Hematopoietic multipotent progenitor cell treated with erythropoietin and hydrocortisone succinate and interleukin-3 and kit ligand, for 15 days (in vitro differentiated cells): Measurements from ENCODE around the gene PAEP.

Experiments
- DNase-seq: peaks from one replicate; pipeline ENCODE4 v3.0.0-alpha.2; 2015; ENCODE audit warnings: low spot score

Gene PAEP

DNA sequence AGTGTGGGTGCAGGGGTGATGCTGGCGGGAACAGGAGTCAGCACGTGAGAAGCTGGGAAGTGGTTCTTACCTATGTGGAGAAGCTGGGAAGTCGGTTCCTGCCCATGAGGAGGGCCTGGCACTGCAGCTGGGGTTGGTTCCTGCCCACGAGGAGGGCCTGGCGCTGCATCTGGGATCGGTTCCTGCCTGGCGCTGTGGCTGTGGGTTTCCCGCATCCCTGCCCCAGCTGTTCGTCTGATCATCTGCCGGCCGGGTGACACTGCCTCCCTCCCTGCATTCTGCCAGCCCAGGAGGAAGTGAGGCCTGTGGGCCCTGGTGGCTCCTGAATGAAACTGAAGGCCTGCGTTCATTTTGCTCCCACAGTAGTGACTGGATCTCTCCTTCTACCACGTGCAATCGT is 10.5 kb upstream of the PAEP start:
- no peak for DNase-seq

DNA sequence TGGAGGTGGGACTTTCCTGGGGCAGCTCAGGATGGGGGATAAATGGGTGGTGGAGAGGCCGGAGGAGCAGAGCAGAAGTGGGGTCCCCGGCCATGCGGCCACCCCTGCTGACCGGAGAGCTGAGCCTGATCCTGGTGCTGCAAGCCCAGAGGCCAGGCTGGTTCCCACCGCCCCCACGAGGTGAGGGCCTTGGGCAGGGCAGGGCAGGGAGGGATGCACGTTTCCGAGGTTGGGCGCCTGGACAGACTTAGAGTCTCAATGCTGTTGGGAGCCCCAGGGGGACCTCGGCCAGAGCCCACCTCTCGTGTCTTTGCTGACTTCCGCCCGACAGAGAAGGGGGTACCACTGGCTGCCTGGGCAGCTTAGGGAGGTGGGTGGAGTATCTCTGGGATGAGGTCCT is 10.1 kb upstream of the PAEP start:
- no peak for DNase-seq

DNA sequence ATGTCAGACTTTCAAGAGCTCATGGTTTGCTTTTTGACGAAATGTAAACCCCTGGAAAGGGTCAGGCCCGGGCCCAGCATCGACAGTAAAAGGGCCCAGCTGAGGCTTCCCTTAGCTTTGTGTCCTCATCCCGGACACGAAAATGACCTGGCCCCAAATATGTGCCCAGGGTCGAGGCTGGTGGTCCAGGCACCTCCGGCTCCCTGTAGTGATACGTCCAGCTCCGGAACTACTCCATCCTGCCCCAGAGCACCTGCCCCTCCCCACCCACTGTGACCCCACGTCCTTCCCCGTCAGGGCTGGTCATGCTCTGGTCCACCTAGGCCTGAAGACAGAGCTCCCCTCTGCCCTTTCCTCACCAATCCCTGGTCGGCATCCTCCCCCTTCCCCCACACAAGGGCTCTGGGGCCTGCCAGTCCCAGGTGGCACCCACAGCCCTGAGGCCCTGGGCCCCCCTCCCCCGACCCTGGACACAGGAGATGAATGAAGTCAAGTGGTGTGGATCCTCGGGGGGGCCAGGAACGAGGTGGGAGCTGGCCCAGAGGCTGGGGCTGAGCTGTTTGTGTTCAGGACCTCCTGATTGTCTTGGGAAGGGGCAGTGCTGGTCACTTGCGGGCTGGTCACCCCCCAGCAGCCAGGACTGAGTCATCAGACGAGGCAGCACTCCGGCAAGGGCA is 9.4 kb upstream of the PAEP start:
- DNase-seq = no peak

DNA sequence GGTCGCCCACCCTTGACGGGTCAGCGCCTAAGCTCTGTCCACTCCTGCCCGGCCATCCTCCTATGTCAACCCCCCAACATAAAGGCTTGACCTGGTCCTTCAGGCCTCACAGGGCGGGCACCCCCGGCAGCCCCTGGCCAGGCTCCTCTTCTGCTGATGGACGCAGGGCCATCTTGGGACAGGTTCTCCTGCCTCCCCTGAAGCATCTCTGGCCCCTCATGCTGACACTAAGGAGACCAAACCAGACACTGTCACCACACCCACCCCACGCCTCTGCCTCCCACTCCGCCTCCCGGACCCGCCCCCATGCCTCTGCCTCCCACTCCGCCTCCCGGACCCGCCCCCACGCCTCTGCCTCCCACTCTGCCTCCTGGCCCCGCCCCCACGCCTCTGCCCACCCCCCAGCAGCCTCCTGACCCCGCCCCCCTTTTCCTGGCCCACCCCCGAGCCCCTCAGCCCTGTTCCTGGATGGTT is 8.8 kb upstream of the PAEP start:
- DNase-seq = no peak

DNA sequence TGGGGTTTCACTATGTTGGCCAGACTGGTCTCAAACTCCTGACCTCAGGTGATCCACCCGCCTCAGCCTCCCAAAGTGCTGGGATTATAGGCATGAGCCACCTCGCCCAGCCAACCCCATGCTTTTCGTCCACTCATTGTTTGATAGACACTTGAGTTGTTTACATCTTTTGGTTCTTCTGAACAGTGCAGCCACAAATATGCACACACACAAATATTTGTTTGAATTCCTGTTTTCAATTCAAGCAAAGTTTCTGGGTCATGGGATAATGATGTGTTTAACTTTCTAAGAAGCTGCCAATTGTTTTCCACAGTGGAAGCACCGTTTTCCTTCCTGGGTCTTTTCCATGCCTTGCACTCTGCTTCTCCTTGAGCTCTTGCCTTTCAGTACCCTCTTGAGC is 6.8 kb upstream of the PAEP start:
- DNase-seq = no peak

DNA sequence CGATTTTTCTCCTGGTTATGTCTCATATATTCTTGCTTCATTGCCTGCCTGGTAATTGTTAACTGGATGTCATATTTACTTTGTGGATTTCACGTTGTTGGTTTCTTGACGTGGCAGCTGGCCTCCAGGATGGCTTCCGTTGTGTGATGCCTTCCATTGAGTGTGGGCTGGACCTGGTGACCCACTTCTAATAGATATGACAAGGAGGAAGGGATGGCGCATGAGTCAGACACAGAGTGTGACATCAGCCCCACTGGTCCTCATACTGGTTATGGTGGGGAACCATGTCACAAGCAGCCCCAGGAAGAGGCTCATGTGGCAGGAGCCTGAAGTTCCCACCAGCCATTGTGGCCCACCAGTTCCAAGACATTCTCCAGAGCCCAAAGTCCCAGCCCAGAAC is 6.4 kb upstream of the PAEP start:
- DNase-seq = no peak

DNA sequence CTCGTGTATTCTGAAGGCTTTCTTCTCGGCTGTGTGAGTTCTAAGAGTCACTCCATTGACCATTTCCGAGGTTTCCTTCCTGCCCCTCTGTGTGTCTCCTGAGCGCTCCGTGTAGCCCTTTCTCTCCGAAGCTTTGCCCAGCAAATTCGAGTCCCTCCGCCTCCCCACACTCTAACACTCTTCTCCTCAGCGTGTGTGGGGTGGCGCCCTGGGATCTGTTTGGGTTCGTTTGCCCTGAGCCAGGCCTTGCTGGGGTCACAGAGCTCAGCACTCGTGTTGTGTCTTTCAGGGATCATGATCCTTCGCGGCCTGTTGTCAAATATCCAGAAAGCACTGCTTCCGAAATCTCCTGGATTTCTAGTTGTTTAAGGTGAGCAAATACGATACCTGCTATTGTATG is 5.6 kb upstream of the PAEP start:
- no peak for DNase-seq

DNA sequence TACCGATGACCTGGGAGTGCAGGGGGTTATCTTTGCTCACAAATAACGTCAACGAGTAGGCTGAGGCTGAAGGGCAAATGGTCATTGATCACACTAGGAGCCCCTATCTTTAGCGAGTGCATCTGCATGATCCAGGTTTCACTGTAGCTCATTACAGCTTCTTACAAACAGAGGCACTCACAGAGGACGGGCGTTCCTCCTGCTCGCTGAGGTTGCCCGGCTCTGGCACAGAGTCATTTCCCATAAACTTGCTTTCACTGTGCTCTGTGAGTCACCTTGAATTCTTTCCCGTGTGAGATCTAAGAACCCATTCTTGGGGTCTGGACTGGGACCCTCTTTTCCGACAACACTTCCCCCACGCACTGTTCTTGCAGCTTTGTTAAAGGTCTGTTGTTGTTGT is 1.9 kb upstream of the PAEP start:
- no peak for DNase-seq

DNA sequence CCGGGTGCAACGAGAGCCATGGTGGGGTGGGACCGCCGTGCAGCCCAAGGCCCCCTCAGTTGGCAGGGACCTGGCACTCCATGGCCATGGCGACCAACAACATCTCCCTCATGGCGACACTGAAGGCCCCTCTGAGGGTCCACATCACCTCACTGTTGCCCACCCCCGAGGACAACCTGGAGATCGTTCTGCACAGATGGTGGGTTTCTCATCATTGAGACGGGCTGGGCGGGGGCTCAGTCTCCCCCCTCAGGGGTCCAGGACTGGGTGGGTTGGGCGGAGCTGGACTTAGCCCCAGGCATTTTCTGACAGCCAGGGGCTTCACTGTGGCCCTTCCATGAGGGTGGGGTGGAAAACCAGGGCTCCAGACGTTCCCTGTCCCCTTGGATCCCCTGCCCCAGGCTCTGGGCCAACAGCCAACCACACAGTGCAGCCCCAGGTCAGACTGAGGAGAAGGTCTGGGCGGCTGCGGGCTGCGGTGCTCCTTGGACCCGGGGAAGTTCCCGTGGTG is 734 bp downstream of the PAEP start:
- DNase-seq = no peak

DNA sequence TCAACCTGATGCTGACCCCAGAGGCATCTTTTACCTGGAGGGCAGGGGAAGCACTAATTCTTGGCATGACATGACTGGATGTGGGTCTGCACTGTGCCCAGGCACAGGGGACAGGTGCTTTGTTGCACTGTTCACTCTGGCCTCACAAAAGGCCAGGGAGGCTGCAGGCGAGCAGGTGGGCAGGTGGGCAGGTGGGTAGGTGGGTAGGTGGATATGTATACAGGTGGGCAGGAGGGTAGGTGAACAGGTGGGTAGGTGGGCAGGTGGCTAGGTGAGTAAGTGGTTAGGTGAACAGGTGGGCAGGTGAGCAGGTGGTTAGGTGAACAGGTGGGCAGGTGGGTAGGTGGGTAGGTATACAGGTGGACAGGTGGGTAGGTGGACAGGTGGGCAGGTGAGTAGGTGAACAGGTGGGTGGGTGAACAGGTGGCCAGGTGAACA is 1.5 kb downstream of the PAEP start:
- no peak for DNase-seq

DNA sequence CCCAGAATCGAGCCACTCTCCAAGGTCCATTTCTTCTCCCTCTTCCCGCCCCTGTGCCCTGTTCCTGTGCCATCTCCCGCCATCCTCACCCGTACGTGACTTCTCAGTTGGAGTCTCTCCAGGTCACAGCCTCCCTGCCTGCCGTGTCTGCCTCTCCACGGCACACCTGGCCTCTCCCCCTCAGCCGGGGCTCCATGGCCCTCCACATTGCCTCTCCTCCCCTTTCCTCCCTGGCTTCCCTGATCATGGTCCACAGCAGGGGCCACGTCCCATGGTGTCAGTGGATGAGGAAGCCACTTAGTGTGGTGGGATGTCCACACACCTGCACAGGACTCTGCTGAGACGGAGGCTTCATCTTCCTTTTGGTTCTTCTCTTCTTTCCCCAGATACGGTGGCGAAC is 2.3 kb downstream of the PAEP start:
- no peak for DNase-seq

DNA sequence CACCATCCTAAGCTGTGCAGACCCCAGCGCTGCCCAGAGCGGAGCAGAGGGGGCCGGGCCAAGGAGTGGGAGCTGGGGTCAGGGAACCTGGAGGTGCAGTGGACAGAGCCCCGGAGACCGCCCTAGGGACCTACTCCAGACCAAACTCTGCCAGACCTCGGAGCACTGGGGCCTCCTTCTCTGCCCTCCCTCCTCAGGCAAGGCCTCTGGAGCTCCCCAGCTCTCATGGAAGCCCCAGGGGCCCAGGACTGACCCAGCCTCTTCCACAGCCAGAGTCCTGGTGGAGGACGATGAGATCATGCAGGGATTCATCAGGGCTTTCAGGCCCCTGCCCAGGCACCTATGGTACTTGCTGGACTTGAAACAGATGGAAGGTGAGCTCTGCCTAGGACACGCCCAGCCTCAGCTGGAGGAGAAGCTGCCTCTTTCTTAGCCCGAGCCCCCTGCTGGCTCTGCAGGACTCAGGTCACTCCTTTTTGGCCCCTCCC is 3.6 kb downstream of the PAEP start:
- no peak for DNase-seq

DNA sequence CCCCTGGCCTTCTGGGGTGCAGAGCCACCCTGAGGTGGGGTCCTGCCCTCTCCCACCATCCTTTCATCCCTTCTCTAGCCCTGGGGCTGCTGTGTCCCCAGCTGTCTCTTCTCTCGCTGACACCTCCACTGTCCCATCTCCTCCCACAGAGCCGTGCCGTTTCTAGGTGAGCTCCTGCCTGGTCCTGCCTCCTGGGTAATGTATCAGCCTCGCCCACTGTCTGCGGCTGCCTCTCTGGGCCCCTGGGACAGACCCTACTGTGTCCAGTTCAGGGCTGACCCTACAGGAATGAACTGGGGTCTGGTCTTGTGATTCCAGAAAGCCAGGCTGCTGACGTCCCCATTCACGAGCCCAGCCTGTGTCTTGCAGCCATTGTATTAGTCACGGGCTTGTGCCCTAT is 4.1 kb downstream of the PAEP start:
- DNase-seq = no peak

DNA sequence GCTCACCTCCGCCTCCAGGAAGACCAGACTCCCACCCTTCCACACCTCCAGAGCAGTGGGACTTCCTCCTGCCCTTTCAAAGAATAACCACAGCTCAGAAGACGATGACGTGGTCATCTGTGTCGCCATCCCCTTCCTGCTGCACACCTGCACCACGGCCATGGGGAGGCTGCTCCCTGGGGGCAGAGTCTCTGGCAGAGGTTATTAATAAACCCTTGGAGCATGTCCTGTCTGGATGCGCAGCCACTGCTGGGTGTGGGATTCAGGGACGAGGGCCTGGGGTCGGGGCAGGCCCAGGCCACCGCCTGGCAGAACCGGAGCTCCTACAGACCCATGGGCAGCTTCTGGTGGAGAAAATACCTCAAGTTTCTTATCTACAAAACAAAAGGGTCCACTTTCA is 5.0 kb downstream of the PAEP start:
- DNase-seq = no peak

DNA sequence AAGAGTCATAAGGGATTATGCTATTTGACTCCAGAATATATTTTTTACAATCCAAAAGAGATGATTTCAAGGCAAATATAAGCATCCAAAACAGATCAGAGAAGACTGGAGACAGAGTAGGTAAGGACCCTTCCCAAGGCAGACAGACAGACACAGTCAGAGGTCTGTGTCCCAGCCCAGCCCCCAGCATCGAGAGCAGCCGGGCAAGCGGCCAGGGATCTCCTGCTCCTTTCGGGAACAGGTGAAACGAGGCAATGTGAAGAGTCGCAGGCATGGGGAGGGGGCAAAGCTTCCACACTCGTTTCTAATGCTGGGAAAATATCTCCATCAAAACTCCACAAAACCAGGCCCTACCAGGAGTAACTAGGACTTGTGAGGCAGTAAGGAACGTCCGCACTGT is 5.8 kb downstream of the PAEP start:
- DNase-seq = no peak

DNA sequence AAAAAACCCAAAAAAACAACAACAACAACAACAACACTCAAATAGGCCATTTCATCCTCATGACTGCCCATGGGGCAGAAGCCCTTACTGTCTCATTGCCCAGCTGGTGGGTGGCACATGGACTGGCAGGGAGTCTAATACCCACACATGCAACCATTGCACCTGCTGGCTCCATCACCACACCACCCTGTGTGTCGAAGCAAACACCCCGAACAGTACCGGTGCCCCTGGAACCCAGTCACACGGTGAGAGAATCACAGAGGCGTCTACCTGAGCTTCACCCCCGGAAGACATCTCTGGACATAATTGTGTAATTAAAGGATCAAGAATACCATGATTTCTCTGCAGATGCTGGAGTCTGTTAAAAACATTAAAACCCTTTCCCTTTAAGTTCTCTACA is 6.5 kb downstream of the PAEP start:
- DNase-seq = no peak

DNA sequence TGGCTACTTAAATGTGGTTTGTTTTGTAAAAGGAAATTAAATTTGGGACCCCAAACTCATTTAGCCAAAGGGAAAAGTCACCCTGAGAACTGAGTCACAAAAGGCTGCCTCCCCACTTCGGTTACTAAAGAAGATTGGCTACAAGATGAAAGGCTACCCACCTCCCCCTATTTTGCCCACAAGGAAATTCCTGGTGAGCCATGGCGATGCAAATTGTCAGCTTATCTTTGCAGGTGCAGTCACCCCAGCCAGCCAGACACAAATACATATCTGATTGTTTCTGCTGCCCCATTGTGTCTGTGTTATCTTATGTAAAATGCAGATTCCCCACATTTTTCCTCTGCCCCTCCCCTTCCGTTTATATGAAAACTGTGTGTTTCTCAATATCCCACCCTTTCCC is 8.9 kb downstream of the PAEP start:
- no peak for DNase-seq

DNA sequence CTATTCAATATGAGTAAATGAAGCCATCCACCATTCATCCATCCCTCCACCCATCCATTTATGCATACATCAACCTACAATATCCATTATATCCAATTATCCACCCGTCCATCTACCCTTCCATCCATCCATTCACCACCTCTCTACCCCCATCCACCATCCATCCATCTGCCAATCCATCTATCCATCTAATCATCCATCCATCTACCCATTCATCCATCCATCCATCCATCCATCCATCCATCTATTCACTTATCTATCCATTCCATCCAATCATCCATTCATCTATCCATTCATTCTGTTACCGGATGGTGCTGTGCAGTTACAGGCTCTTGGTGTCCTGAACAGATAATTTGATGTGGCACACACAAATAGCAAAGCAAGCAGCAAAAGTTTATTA is 10.7 kb downstream of the PAEP start:
- no peak for DNase-seq

DNA sequence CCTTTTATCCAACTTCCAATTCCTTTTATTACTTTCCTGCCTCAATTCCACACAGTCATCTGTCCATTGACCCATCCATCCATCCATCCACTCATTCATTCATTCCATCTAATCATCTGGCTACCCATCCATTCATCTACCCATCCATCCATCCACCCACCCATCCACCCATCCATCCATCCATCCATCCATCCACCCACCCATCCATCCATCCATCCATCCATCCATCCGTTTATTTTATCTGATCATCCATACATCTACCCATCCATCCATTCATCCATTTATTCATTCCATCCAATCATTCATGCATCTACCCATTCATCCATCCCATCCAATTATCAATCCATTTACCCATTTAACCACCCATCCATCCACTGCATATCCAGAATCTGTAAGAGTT is 11.6 kb downstream of the PAEP start:
- DNase-seq = no peak

DNA sequence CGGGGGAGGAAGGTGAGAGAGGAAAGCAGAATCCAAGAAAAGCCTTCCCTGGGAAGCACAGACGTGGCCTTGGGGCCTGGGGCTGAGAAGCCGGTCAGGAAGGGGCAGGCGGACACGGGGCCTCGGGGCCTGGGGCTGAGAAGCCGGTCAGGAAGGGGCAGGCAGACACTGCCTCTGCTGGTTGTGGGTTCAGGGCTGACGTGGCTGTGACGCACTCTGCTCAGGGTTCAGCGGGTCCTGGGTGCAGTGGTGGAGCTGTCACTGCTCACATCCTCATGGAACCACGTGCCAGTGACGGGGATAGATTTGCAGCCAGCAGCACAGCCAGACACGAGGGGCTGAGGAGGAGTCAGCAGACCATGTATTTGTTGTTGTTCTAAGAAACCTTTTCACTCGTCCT is 12.8 kb downstream of the PAEP start:
- no peak for DNase-seq

DNA sequence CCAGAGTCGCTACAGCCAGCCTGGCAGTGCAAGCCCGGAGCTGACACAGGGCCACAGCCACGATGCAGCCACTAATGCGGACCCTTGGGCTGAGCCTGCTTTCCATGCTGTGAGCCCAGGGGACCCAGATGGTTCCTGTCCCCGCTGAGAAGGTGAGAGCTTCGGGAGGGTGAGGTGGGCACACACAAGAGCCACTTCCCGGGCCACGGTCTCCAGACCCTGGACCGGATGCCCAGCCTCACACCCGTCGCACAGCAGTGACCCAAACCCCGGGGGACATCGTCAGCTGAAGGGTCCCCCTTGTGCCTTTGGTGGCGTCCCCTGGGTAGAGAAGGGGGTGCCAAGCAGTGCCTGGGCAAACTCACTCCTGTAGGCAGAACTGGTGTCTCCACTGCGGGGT is 13.4 kb downstream of the PAEP start:
- DNase-seq = no peak

DNA sequence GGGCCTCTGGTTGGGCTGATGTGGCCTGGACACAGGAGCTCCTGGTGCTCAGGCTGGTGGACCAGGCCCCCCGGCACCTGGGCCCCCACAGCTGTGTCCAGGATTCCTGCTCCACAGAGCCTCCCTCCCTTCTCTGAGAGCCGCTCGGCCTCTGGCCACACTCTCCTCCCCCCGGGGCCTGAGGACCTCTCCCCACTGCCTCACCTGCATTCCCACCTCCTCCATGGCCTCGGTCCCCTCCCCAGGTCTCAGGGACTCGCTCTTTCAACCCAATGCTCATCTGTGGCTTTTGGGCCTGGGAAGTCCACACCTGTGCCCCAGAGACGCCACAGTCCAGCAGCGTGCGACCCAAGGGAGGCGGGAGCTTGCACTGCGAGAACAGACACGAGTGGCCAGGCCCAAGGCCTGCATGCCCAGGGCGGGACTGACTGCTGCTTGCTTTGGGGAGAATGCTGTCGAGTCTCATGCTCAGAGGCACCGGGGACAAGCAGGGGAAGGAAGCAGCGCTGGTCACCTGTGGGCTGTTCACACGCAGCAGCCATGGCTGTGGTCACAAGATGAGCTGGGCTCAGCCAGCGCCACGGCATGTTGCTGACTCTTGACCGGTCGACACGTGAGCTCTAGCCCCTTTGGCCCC is 14.6 kb downstream of the PAEP start:
- no peak for DNase-seq

DNA sequence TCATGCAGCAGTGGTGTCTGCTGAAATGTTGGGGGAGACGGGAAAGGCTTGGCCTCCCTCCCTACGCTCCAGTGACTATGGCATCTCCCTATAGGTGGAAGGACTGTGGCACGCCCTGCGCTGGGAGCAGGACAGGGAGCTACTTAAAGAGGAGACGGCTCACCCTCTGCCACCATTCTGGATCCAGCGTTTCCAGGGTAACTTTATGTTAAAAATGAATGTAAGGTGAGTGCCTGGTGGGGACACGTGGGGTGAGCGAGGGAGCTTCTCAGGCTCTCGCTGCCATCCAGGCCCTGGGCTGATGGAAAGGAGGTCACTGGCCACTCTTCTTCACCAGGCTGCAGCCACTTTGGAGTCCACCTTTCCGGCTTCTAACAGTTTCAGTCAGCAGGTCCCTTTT is 15.7 kb downstream of the PAEP start:
- DNase-seq = no peak

DNA sequence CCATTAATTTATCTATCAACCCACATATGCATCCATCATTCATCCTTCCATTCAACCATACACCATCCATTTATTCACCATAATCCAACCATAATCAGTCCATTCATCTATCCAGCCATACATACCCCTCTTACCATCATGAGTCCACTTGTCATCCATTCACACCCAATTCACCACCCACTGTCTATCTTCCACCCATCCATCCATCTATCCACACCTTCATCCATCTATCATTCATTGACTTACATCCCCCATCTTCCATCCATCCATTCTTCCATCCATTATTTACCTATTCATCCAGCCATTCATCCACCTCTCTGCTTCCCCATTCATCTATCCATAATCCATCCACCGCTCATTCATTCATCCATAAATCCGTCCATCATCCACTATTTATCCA is 17.8 kb downstream of the PAEP start:
- no peak for DNase-seq
